Measurements from ENCODE around the gene RAB40B. TPM values are rescaled to one million over a fixed set of nuclear protein-coding genes. Genes with fewer than 3 reads are reported as not detected.
A peak's percentile ranks its signal among the peaks of the same experiment; 100 is the strongest.

The RAB40B gene
- total RNA-seq, 3 donors from 2014 or later (not counting 1 experiment from before 2014, with no cell fraction given), result 3.7 to 7.3 (median 4.0) TPM

DNA sequence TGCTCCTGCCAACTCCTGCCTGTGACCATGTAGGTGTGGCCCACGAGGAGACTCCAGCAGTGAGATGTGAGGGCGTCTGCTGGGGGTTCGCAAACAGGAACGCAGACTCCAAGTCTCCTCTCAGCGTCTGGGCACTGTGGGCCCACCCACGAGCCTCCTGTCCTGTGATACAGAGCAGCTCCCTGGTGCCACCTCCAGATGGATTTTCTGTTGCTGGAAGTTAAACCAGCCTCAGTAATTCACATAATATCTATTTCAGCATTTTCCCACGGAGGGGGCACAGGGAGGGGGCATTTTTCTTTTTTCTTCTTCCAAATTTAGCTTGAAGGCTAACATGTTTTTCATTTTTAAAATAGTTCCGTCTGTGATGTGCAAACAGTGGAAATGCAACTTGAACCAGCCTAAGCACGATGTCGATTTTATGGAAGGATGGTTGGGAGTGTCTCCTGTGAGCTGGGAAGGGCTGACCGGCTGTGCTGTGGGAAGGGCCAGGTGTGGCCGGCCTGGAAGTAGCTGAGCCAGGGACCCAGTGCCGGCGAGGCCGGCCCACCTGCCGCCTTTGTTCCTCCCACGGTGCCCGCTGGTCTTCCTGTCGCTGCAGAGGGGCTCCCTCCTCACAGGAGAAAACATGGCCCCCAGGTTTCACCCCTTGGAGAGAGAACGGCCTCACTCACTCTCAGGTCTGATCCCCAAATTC, 3.9 kb upstream of the RAB40B start:
- peaks cover 0 to 5% of the 10 kb centered on the region in 2 donors for H3K4me1 Mint-ChIP-seq
- WGBS (ENCODE audit: insufficient coverage), result 85% methylated on average over 20 of the region's 20 CpGs
- Histone ChIP-seq H3K36me3 (ENCODE audit: control insufficient read depth, insufficient read depth, low read length) (no peaks in the 10 kb centered on the region), H3K9me3 (ENCODE audit: control insufficient read depth, insufficient read depth, low read length) (no peaks in the 10 kb centered on the region), H3K27ac (ENCODE audit: low read length) (no peak overlapping the region), H3K4me1 (ENCODE audit: control insufficient read depth, insufficient read depth, low read length) (peaks cover 12% of the 10 kb centered on the region), H3K27me3 (ENCODE audit: control insufficient read depth, insufficient read depth, low read length) (peaks cover under 1% of the 10 kb centered on the region), H3K4me3 (ENCODE audit: low read length) (no peak overlapping the region)
- DNase-seq (no peak), ATAC-seq (no peak)
- H3K27ac Mint-ChIP-seq, result no peak overlapping the region
- intact Hi-C loops (cut with micrococcal nuclease), result no loop called here
- no peak overlapping the region for H3K4me3 Mint-ChIP-seq
- H3K9me3 Mint-ChIP-seq, result no peaks in the 10 kb centered on the region
- H3K36me3 Mint-ChIP-seq, result no peaks in the 10 kb centered on the region
- H3K27me3 Mint-ChIP-seq (ENCODE audit: low read depth in 2 of 2), result no peaks in the 10 kb centered on the region
- no peak for TF ChIP-seq CTCF (IDR thresholded peaks at IDR 0.05)

DNA sequence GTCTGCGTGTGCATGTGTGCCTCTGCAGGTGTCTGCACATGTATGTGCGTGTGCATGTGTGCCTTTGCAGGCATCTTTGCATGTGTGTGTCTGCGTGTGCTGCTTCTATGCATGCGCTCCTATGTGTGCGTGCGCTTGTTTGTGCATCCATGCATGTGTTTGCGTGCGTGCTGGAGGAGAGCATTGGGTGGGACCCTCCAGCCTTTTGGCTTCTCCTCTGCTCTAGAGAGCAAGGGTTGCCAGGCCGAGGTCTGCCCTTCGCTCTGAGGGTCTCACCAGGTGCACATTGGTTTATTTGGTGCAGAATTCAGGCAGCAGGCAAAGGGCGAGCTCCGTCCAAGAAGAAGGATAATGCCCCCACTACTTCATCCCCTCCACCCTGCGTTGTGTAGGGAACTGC, 1.1 kb upstream of the RAB40B start:
- TF ChIP-seq CTCF (IDR thresholded peaks at IDR 0.05), result no peak
- Mint-ChIP-seq H3K36me3 (no peaks in the 10 kb centered on the region), H3K9me3 (no peaks in the 10 kb centered on the region), H3K27me3 (ENCODE audit: low read depth in 2 of 2) (no peaks in the 10 kb centered on the region), H3K4me3 (peak overlapping the region; percentile 90), H3K27ac (peak overlapping the region in 1 of 2 donors; percentile 59), H3K4me1 (peaks cover 0 to 5% of the 10 kb centered on the region in 2 donors)
- WGBS (ENCODE audit: insufficient coverage), result 92% methylated on average over 10 of the region's 13 CpGs
- Histone ChIP-seq H3K27me3 (ENCODE audit: control insufficient read depth, insufficient read depth, low read length) (peaks cover 8% of the 10 kb centered on the region), H3K9me3 (ENCODE audit: control insufficient read depth, insufficient read depth, low read length) (peaks cover 1% of the 10 kb centered on the region), H3K4me3 (ENCODE audit: low read length) (no peak overlapping the region), H3K36me3 (ENCODE audit: control insufficient read depth, insufficient read depth, low read length) (no peaks in the 10 kb centered on the region), H3K27ac (ENCODE audit: low read length) (no peak overlapping the region), H3K4me1 (ENCODE audit: control insufficient read depth, insufficient read depth, low read length) (peaks cover 18% of the 10 kb centered on the region)
- DNase-seq (no peak), ATAC-seq (no peak)
- intact Hi-C loops (cut with micrococcal nuclease), result no loop called here

GRCh38 chr17:82698974-82699442, 510 bp upstream of the RAB40B start:
- H3K4me1 Mint-ChIP-seq, result peaks cover 0 to 5% of the 10 kb centered on the region in 2 donors
- WGBS (ENCODE audit: insufficient coverage), result 7% methylated on average over 45 of the region's 45 CpGs
- peak overlapping the region; percentile 90 for H3K4me3 Mint-ChIP-seq
- peaks cover 8% of the 10 kb centered on the region for H3K27me3 ChIP-seq (ENCODE audit: control insufficient read depth, insufficient read depth, low read length)
- H3K36me3 Mint-ChIP-seq, result no peaks in the 10 kb centered on the region
- DNase-seq (no peak), ATAC-seq (no peak)
- intact Hi-C loops (cut with micrococcal nuclease), result no loop called here
- no peaks in the 10 kb centered on the region for H3K9me3 Mint-ChIP-seq
- H3K4me1 ChIP-seq (ENCODE audit: control insufficient read depth, insufficient read depth, low read length), result peaks cover 18% of the 10 kb centered on the region
- H3K9me3 ChIP-seq (ENCODE audit: control insufficient read depth, insufficient read depth, low read length), result peaks cover 7% of the 10 kb centered on the region
- TF ChIP-seq CTCF (IDR thresholded peaks at IDR 0.05), result no peak
- H3K36me3 ChIP-seq (ENCODE audit: control insufficient read depth, insufficient read depth, low read length), result no peaks in the 10 kb centered on the region
- no peak overlapping the region for H3K27ac ChIP-seq (ENCODE audit: low read length)
- no peaks in the 10 kb centered on the region for H3K27me3 Mint-ChIP-seq (ENCODE audit: low read depth in 2 of 2)
- H3K27ac Mint-ChIP-seq, result peak overlapping the region in 1 of 2 donors; percentile 59
- peak overlapping the region; percentile 43 for H3K4me3 ChIP-seq (ENCODE audit: low read length)

DNA sequence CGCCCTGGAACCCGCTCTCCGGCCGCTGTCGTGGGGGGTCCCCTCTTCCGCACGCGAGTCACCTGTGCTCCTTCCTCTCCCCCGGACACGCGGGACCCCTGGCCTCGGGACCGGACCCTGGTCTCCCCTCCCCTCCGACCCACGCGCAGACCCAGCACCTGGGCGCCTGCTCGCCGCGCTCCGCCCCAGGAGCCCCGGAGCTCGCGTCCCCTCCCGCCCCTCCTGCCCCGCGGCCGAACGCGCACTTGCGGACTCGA, 762 bp downstream of the RAB40B start:
- intact Hi-C loops (cut with micrococcal nuclease), result no loop called here
- Histone ChIP-seq H3K27me3 (ENCODE audit: control insufficient read depth, insufficient read depth, low read length) (peaks cover 8% of the 10 kb centered on the region), H3K27ac (ENCODE audit: low read length) (no peak overlapping the region), H3K4me1 (ENCODE audit: control insufficient read depth, insufficient read depth, low read length) (peaks cover 18% of the 10 kb centered on the region), H3K9me3 (ENCODE audit: control insufficient read depth, insufficient read depth, low read length) (peaks cover 7% of the 10 kb centered on the region), H3K4me3 (ENCODE audit: low read length) (peak overlapping the region; percentile 19), H3K36me3 (ENCODE audit: control insufficient read depth, insufficient read depth, low read length) (no peaks in the 10 kb centered on the region)
- under 1% methylated on average over 32 of the region's 32 CpGs for WGBS (ENCODE audit: insufficient coverage)
- H3K9me3 Mint-ChIP-seq, result no peaks in the 10 kb centered on the region
- no peak overlapping the region for H3K27ac Mint-ChIP-seq
- H3K4me3 Mint-ChIP-seq, result no peak overlapping the region
- no peak for DNase-seq
- H3K27me3 Mint-ChIP-seq (ENCODE audit: low read depth in 2 of 2), result no peaks in the 10 kb centered on the region
- no peak for ATAC-seq
- H3K36me3 Mint-ChIP-seq, result no peaks in the 10 kb centered on the region
- TF ChIP-seq CTCF (IDR thresholded peaks at IDR 0.05), result no peak
- peaks cover 0 to 5% of the 10 kb centered on the region in 2 donors for H3K4me1 Mint-ChIP-seq
